HK-2 (cell line): ENCODE data around the gene MAB21L3.
"Not testable (repeated sequence)": the region's sequence is repeated elsewhere in the genome, so short reads cannot be mapped to it uniquely, and the experiment has no call there.

ENCODE experiments used
- DNase-seq: peaks from one replicate; pipeline ENCODE4 v3.0.0-alpha.2; 2018; ENCODE audit not compliant: unreplicated experiment

MAB21L3 gene

GRCh38 chr1:116134476-116134773 is 23.2 kb downstream of the MAB21L3 start:
- DNase-seq: no peak

DNA sequence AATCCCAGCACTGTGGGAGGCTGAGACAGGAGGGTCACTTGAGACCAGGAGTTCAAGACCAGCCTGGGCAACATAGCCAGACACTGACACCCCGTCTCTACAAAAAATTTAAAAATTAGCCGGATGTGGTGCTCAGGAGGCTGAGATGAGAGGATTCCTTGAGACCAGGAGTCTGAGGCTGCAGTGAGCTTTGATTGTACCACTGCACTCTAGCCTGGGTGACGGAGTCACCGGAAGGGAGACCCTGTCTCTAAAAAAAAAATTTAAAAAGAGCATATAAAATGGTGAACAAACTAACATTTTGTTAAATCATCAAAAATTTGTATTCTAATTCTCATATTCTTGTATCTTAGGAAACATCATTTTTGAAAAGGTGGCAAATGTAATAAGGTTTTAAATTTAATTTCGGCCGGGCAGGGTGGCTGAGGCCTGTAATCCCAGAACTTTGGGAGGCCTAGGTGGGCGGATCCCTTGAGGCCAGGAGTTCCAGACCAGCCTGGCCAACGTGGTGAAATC is 27.1 kb downstream of the MAB21L3 start:
- DNase-seq: no peak

- DNase-seq: no peak
Measured at GRCh38 chr1:116139592-116140134, 28.5 kb downstream of the MAB21L3 start.

GRCh38 chr1:116144151-116144550 is 33.0 kb downstream of the MAB21L3 start:
- DNase-seq: no peak

DNA sequence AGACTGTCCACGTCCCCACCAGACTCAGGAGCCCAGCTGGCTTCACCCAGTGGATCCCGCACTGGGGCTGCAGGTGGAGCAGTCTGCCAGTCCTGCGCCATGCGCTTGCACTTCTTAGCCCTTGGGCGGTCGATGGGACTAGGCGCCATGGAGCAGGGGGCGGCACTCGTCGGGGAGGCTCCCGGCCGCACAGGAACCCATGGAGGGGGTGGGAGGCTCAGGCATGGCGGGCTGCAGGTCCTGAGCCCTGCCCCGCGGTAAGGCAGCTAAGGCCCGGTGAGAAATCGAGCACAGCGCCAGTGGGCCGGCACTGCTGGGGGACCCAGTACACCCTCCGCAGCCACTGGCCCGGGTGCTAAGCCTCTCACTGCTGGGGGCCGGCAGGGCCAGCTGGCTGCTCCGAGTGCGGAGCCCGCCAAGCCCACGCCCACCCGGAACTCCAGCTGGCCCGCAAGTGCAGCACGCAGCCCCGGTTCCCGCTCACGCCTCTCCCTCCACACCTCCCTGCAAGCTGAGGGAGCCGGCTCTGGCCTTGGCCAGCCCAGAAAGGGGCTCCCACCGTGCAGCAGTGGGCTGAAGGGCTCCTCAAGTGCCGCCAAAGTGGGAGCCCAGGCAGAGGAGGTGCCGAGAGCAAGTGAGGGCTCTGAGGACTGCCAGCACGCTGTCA is 35.4 kb downstream of the MAB21L3 start:
- DNase-seq: not testable (repeated sequence)

DNA sequence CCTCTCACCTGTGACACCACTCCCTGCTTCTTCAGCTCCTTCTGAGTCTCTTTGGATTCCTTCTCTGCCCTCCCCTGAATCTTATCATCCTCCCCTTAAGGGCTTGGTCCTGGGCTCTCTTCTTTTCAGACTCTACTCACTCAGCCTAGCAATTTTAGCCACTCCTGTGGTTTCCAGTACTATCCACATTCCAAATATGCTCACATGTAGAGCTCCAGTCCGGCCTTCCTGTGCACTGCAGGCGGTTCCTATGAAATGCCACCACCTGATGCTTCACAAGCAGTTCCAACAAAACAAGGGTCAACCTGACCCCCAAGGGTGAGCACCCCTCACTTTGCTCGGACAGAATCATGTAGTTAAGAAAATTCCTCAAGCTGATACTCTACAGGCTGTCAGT is 35.9 kb downstream of the MAB21L3 start:
- no peak for DNase-seq

GRCh38 chr1:116147972-116148371 is 36.8 kb downstream of the MAB21L3 start:
- DNase-seq: no peak

DNA sequence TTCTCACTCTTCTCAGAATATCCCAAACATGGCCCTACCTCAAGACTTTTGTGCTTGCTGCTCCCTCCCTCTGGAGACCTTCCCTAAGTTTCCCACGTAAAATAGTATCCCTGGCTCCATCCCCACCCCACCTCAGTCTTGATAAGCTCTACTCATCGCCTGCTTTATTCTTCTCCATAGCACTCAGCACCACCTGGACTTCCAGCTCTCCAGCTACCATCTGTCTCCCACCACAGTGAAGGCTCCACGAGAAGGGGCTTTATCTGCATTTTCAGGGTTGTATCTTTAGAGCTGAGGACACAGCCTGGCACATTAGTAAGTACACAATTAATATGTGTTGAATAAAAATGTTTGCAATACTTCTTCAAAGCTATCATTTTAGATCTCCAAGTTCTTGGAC is 37.8 kb downstream of the MAB21L3 start:
- DNase-seq: no peak

DNA sequence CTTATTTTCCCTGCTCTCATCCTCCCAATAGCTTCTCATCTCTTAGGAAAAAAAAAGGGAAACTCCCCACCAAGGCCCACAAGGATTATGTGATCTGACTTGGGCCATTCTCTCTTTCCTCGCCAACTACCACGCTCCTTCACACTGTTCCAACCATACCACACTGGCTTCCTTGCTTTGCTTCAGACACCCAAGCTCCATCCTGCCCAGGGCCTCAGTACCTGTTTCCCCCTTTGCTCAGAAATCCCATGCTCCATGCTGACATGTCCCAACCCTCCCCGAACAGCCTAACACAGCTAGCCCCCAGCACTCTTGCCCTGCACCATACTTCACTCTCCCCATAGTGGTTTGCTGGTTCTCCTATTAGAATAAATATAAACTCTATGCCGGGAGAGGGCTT is 39.2 kb downstream of the MAB21L3 start:
- no peak for DNase-seq

GRCh38 chr1:116151739-116152576 is 40.8 kb downstream of the MAB21L3 start:
- peak; percentile 80 for DNase-seq

GRCh38 chr1:116152577-116152943 is 41.4 kb downstream of the MAB21L3 start:
- no peak for DNase-seq

DNA sequence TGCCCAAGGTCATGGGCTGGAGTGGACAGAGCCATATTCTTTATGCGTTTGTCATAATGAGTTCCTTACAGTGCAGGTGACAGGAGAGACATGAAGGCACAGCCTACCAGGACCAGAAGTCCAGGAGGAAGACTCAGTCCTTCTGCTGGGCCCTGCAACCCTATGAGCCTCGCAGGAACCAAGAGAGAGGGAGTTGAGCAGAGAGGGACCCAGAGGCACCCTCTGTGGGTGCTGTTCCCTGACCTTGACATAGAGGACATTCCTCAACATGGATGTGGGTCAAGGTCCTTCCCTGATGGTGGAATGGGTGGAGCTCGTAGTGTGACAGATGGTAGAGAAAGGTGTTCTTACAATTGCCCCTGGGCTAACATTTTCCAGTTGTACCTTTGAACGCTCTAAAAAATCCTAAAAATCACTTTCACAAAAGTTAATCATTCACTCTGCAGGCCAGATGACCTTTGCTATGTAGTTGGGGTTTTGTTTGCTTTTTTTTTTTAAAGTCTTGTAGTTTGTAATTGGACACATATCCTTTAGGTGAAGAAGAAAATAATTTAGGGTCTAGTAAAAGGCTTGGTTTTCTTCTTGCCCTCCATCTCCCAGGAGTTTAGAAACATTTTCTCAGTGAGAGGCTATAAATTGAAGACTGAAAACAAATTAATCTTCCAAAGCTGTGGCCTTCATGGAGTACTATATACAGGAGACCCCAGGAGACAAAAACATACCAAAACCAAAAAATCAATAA is 41.9 kb downstream of the MAB21L3 start:
- DNase-seq: no peak

- no peak for DNase-seq
Measured at GRCh38 chr1:116153692-116154031, 42.5 kb downstream of the MAB21L3 start.

- no peak for DNase-seq
Measured at GRCh38 chr1:116154536-116154935, 43.3 kb downstream of the MAB21L3 start.

DNA sequence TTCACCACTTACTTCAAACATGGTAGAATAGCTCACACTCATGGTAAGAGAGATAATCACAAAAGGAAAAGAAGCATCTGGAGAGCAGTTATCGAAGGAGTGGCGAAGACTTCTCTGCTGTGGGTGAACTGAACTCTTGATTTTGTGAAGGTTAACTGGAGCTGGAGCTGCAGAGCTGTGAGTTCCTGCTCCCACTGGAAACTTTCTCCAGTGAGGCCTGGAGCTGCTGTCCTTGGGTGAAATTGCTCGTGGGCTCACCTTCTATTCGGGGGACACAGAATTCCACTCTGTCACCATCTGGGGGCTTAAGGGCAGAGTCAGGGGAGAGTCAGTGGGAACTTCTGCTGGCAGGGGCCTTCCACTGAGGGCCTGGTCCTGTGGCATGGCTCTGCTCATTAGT is 45.9 kb downstream of the MAB21L3 start:
- DNase-seq: no peak

- no peak for DNase-seq
Measured at GRCh38 chr1:116159177-116159576, 48.0 kb downstream of the MAB21L3 start.

- no peak for DNase-seq
Measured at GRCh38 chr1:116159611-116160010, 48.4 kb downstream of the MAB21L3 start.

DNA sequence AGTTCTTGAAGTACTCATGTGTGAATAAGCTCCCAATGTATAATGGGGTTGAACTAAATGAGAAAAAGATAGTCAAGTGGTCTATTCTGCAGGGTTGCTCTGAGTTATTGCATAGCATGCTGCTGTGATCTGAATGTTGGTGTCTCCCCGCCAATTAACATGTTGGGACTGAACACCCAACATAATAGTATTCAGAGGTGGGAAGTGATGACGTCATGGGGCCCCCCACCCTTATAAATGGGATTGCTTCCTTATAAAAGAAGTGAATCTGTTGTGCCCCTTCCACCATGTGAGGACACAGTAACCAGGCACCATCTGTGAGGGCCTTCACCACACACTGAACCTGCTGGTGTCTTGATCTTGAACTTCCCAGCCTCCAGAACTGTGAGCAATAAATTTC is 50.2 kb downstream of the MAB21L3 start:
- no peak for DNase-seq

- no peak for DNase-seq
Measured at GRCh38 chr1:116161877-116162390, 50.7 kb downstream of the MAB21L3 start.

DNA sequence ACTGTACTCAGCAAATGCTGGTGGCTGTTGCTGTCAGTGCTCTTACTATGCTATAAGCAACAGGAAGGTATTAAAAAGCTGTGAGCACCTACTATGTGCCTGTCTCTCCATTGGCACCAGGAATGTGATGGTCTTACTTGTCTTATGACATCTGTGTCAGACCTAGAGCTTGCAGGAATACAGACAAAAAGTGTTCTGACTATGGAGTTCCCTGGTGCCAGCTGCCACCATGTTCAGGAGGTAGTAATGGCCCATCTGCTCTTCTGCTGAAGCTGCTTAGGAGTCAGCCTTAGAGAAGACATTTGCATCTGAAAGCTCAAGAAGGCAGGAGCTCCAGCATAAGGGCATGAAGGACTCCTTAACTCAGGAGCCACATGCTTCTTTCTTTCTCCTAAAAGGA is 52.3 kb downstream of the MAB21L3 start:
- no peak for DNase-seq

GRCh38 chr1:116164150-116164549 is 53.0 kb downstream of the MAB21L3 start:
- no peak for DNase-seq
